Measurements from ENCODE around the gene SV2B.

DNA sequence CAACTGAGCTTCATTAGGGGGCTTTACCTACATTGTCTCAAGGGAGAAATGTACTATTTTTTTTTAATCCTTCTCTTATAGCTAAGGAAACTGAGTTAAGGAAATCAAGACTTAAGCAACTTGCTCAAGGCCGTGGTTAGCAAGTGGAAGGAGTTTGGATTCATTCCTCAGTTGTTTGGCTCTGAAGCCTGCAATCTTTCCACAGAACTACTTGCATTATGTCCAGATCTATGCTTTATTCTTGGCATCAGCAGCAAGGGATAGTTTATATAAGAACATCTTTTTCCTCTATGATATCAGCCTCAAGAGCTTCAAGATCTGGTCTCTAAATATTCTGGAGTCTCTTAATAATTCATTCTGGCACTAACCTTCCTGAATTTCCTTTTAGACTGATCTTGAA lies 182.4 kb downstream of the SV2B start:
- TF ChIP-seq, protein P1, sequence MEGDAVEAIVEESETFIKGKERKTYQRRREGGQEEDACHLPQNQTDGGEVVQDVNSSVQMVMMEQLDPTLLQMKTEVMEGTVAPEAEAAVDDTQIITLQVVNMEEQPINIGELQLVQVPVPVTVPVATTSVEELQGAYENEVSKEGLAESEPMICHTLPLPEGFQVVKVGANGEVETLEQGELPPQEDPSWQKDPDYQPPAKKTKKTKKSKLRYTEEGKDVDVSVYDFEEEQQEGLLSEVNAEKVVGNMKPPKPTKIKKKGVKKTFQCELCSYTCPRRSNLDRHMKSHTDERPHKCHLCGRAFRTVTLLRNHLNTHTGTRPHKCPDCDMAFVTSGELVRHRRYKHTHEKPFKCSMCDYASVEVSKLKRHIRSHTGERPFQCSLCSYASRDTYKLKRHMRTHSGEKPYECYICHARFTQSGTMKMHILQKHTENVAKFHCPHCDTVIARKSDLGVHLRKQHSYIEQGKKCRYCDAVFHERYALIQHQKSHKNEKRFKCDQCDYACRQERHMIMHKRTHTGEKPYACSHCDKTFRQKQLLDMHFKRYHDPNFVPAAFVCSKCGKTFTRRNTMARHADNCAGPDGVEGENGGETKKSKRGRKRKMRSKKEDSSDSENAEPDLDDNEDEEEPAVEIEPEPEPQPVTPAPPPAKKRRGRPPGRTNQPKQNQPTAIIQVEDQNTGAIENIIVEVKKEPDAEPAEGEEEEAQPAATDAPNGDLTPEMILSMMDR (conservative IDR thresholded peaks at IDR 0.05; ENCODE audit: low read depth, low read length): no peak
- TF ChIP-seq EZH2 (IDR thresholded peaks at IDR 0.05; ENCODE audit: low read length, unreplicated experiment) (no peak), EZH2phosphoT487 (IDR thresholded peaks at IDR 0.05; ENCODE audit: borderline replicate concordance, low read length) (no peak)
